Parathyroid adenoma (tissue), 2 donors: ENCODE results near the gene MANSC1.
"Not testable (repeated sequence)": the region's sequence is repeated elsewhere in the genome, so short reads cannot be mapped to it uniquely, and the experiment has no call there.

Source experiments
- H2AFZ ChIP-seq: fragments of 300-600 bp; sonication (generic); one replicate; pipeline ENCODE4 v1.7.0; 2017; ENCODE audit warnings: antibody characterized with exemption, mild to moderate bottlenecking
- H3K27ac ChIP-seq: fragments of 300-600 bp; sonication (generic); one replicate; pipeline ENCODE4 v1.7.0; 2017
- H3K27me3 ChIP-seq: fragments of 300-600 bp; sonication (generic); one replicate; pipeline ENCODE4 v1.7.0; 2017; ENCODE audit warnings: low read length; ENCODE audit not compliant: control insufficient read depth, insufficient read depth
- H3K36me3 ChIP-seq: fragments of 300-600 bp; sonication (generic); one replicate; pipeline ENCODE4 v1.7.0; 2017; ENCODE audit warnings: low read length; ENCODE audit not compliant: control insufficient read depth, insufficient read depth
- H3K4me1 ChIP-seq: fragments of 300-600 bp; sonication (generic); one replicate; pipeline ENCODE4 v1.7.0; 2017; ENCODE audit warnings: control low read depth
- H3K4me2 ChIP-seq: fragments of 300-600 bp; sonication (generic); one replicate; pipeline ENCODE4 v1.7.0; 2017; ENCODE audit warnings: low read length
- H3K4me3 ChIP-seq: fragments of 300-600 bp; sonication (generic); one replicate; pipeline ENCODE4 v1.7.0; 2017; ENCODE audit warnings: low read depth, low read length
- H3K79me2 ChIP-seq: fragments of 300-600 bp; sonication (generic); one replicate; pipeline ENCODE4 v1.7.0; 2017; ENCODE audit warnings: control low read depth
- H3K9ac ChIP-seq: fragments of 300-600 bp; sonication (generic); one replicate; pipeline ENCODE4 v1.7.0; 2017; ENCODE audit warnings: mild to moderate bottlenecking
- H3K9me3 ChIP-seq: fragments of 300-600 bp; sonication (generic); one replicate; pipeline ENCODE4 v1.7.0; 2017; ENCODE audit warnings: low read length; ENCODE audit not compliant: control insufficient read depth
- TF ChIP-seq, protein P1 (sequence below): fragments of 300-600 bp; sonication (generic); IDR thresholded peaks from one replicate; pipeline ENCODE4 v1.7.0; 2017; ENCODE audit warnings: antibody characterized with exemption, mild to moderate bottlenecking
- donor health status: primary hyperparathyroidism.

The MANSC1 gene

DNA sequence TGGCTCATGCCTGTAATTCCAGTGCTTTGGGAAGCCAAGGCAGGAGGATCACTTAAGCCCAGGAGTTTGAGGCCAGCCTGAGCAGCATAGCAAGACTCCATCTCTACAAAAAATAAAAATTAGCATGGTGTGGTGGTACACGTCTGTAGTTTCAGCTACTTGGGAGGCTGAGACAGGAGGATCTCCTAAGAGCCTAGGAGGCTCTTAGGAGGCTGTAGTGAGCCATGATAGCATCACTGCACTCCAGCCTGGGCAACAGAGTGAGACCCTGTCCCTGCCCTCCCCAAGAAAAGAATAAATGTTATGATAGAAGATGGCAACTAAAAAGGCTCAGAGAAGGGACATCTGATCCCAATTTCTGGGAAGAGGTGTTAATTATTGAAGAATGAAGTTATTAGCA lies 3.2 kb upstream of the MANSC1 start:
- H3K27me3 ChIP-seq = no peaks in the 10 kb centered on the region
- no peaks in the 10 kb centered on the region for H3K9me3 ChIP-seq
- H3K9ac ChIP-seq = no peak overlapping the region
- H2AFZ ChIP-seq = no peak overlapping the region
- no peak overlapping the region for H3K27ac ChIP-seq
- TF ChIP-seq, protein P1, sequence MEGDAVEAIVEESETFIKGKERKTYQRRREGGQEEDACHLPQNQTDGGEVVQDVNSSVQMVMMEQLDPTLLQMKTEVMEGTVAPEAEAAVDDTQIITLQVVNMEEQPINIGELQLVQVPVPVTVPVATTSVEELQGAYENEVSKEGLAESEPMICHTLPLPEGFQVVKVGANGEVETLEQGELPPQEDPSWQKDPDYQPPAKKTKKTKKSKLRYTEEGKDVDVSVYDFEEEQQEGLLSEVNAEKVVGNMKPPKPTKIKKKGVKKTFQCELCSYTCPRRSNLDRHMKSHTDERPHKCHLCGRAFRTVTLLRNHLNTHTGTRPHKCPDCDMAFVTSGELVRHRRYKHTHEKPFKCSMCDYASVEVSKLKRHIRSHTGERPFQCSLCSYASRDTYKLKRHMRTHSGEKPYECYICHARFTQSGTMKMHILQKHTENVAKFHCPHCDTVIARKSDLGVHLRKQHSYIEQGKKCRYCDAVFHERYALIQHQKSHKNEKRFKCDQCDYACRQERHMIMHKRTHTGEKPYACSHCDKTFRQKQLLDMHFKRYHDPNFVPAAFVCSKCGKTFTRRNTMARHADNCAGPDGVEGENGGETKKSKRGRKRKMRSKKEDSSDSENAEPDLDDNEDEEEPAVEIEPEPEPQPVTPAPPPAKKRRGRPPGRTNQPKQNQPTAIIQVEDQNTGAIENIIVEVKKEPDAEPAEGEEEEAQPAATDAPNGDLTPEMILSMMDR = no peak
- no peaks in the 10 kb centered on the region for H3K36me3 ChIP-seq
- no peak overlapping the region for H3K4me3 ChIP-seq
- no peak overlapping the region for H3K4me2 ChIP-seq
- no peaks in the 10 kb centered on the region for H3K79me2 ChIP-seq
- no peaks in the 10 kb centered on the region for H3K4me1 ChIP-seq

DNA sequence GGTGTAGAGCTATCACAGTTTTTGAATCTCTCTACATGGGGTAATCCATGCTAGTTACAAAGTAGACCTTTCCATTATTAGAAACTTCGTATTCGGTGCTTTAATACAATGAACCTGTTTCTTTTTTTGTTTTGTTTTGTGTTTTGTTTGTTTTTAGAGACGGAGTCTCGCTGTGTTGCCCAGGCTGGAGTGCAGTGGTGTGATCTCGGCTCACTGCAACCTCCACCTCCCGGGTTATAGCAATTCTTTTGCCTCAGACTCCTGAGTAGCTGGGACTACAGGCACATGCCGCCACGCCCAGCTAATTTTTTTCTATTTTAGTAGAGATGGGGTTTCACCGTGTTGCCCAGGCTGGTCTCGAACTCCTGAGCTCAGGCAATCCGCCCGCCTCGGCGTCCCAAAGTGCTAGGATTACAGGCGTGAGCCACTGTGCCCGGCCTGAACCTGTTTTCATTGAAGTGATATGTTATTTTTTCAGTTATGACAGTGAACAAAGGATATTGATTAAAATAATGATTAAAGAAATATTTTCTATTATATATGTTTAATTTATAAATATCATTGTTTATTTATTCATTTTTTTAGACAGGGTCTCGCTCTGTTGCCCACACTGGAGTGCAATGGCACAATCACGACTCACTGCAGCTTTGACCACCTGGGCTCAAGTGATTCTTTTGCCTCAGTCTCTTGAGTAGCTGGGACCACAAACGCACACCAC lies 1.6 kb upstream of the MANSC1 start:
- not testable (repeated sequence) for H3K4me2 ChIP-seq, H3K9ac ChIP-seq, H3K27me3 ChIP-seq, H3K36me3 ChIP-seq, H3K79me2 ChIP-seq, H3K27ac ChIP-seq, H3K4me1 ChIP-seq, H3K4me3 ChIP-seq, H3K9me3 ChIP-seq
- peak overlapping the region; percentile 9 for H2AFZ ChIP-seq

DNA sequence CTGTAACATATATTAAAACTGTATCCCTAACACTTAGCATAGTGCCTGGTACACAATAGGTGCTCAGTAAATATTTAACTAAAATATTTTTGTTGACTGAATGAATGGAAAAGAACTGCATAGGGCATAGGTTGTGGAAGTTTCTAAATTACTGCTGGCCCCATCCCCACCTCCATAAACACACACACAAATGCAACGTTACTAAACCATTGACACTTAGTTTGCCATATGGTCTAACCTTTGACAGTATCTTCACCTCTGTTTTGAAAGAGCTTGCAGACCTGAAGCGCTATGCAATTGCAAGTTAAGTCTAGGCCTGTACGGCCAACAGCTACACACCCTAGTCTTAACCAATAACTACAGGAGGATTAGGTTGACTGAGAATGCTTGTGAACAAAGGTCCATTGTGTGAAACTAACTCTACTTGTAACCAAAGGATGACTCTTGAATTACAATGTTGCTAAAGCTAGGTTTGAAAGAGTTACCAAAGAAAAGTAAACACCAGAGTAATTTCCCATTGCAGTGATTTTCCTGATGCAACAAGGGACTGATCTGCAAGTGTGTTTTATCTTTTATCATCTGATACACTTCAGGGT lies 924 bp upstream of the MANSC1 start:
- no peak overlapping the region for H3K9ac ChIP-seq

DNA sequence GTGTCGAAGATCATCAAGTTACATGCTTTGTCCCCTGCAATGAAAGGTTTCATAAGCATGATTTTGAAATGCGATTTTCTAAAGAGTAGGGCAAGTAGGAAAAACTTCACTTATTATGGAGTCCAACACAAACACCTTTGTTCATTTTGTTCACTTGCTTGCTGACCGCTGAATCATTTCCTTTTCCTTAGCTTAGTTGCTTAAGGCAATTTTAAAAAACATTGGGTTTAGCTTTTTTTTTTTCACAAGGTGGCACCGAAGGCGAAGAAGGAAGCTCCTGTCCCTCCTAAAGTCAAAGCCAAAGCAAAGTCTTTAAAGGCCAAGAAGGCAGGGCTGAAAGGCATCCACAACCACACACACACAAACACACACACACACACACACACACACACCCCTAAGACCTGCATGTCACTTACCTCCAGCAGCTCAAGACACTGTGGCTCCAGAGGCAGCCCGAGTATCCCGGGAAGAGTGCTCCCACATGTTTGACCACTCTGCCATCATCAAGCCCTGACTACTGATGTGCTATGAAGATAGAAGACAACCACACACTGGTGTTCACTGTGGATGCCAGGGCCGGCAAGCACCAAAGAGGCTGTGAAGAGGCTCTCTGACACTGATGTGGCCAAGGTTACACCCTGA lies 11.4 kb downstream of the MANSC1 start:
- TF ChIP-seq, protein P1 = no peak
- Histone ChIP-seq H3K36me3 (no peaks in the 10 kb centered on the region), H2AFZ (no peak overlapping the region), H3K4me2 (no peak overlapping the region), H3K27ac (no peak overlapping the region), H3K27me3 (no peaks in the 10 kb centered on the region), H3K9me3 (no peaks in the 10 kb centered on the region), H3K9ac (no peak overlapping the region), H3K4me1 (no peaks in the 10 kb centered on the region), H3K4me3 (no peak overlapping the region), H3K79me2 (peaks cover 3% of the 10 kb centered on the region)

More for the DNA sequence above, 924 bp upstream of the MANSC1 start:
- peak overlapping the region; percentile 9 for H2AFZ ChIP-seq
- no peaks in the 10 kb centered on the region for H3K36me3 ChIP-seq
- H3K9me3 ChIP-seq = no peaks in the 10 kb centered on the region
- H3K79me2 ChIP-seq = no peaks in the 10 kb centered on the region
- TF ChIP-seq, protein P1 = no peak
- peak overlapping the region; percentile 73 for H3K4me3 ChIP-seq
- H3K27ac ChIP-seq = no peak overlapping the region
- no peaks in the 10 kb centered on the region for H3K4me1 ChIP-seq
- no peaks in the 10 kb centered on the region for H3K27me3 ChIP-seq
- H3K4me2 ChIP-seq = peak overlapping the region; percentile 89

DNA sequence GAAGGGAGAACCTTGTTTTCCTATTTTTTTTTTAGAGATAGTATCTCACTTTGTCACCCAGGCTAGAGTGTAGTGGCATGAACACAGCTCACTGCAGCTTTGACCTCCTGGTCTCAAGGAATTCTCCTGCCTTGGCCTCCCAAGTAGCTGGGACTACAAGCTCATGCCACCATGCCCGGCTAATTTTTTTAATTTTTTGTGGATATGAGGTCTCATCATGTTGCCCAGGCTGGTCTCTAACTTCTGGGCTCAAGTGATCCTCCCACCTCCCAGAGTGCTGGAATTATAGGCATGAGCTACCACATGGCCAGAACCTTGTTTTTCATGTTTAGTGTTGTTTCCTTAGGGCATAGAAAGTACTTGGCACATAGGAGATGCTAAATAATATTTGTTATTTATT lies 13.5 kb downstream of the MANSC1 start:
- Histone ChIP-seq H3K4me2 (no peak overlapping the region), H2AFZ (no peak overlapping the region), H3K9ac (no peak overlapping the region), H3K27me3 (no peaks in the 10 kb centered on the region), H3K4me3 (no peak overlapping the region), H3K4me1 (no peaks in the 10 kb centered on the region), H3K9me3 (no peaks in the 10 kb centered on the region), H3K27ac (no peak overlapping the region), H3K36me3 (no peaks in the 10 kb centered on the region), H3K79me2 (peaks cover 3% of the 10 kb centered on the region)
- TF ChIP-seq, protein P1 = no peak
